ENCODE results near the gene RING1.
"Not testable (repeated sequence)": the region's sequence is repeated elsewhere in the genome, so short reads cannot be mapped to it uniquely, and the experiment has no call there.

Gene RING1

DNA sequence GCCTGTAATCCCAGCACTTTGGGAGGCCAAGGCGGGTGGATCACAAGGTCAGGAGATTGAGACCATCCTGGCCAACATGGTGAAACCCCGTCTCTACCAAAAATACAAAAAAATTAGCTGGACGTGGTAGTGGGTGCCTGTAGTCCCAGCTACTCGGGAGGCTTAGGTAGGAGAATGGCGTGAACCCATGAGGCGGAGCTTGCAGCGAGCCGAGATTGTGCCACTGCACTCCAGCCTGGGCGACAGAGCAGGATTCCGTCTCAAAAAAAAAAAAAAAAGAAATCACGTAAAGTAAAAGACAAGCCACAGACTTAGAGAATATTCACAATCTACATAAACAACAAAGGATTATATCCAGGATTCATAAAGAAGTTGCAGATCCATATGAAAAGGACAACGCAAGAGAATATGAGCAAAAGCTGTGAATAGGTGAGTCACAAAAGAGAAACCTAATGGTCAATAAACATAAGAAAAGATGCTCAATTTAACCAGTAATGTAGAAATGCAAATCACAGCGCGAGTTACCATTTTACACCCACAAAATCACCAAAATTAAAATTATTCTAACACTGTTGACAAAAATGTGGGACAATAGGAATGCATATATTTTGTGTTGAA, 18.3 kb downstream of the RING1 start:
- H3K27ac ChIP-seq (ENCODE audit: insufficient read depth in 1 of 2, low read depth in 1 of 2, low read length in 2 of 2, poor library complexity in 1 of 2, severe bottlenecking in 2 of 2); POLR2A ChIA-PET; H3K36me3 ChIP-seq (ENCODE audit: control insufficient read depth in 4 of 4, insufficient read depth in 4 of 4, low read length in 3 of 4); H3K4me1 ChIP-seq (ENCODE audit: control extremely low read depth in 1 of 4, control insufficient read depth in 4 of 4, insufficient read depth in 4 of 4, low read length in 3 of 4); H3K4me3 ChIP-seq (ENCODE audit: control insufficient read depth in 1 of 7, extremely low read depth in 1 of 7, insufficient read depth in 4 of 7, low read depth in 2 of 7, low read length in 6 of 7); H3K9me3 ChIP-seq (ENCODE audit: control extremely low read depth in 1 of 5, control insufficient read depth in 4 of 5, insufficient read depth in 2 of 5, low read depth in 1 of 5, low read length in 4 of 5); DNase-seq; CTCF ChIA-PET: not testable (repeated sequence)
- WGBS (ENCODE audit: insufficient coverage) = 54% methylated on average over 6 of the region's 14 CpGs
- H3K27me3 ChIP-seq (replicated peaks in 2 of 5; ENCODE audit: control insufficient read depth in 4 of 5, insufficient read depth in 5 of 5, low read length in 4 of 5) = peaks cover 0 to 11% (median 5%) of the 10 kb centered on the region in 5 experiments

GRCh38 chr6:33235221-33235634, 26.9 kb downstream of the RING1 start:
- POLR2A ChIA-PET = no interaction called here
- CTCF ChIA-PET = interaction anchor here (0.6 to 2.1 kb wide), 5 partner anchors 10 to 44 kb away, joined by 3 to 10 read pairs (median 4); partner anchors contain the start of gene RING1
- Histone ChIP-seq H3K4me1 (ENCODE audit: control extremely low read depth in 1 of 4, control insufficient read depth in 4 of 4, insufficient read depth in 4 of 4, low read length in 3 of 4) (no peaks in the 10 kb centered on the region), H3K27ac (ENCODE audit: insufficient read depth in 1 of 2, low read depth in 1 of 2, low read length in 2 of 2, poor library complexity in 1 of 2, severe bottlenecking in 2 of 2) (no peak overlapping the region), H3K9me3 (ENCODE audit: control extremely low read depth in 1 of 5, control insufficient read depth in 4 of 5, insufficient read depth in 2 of 5, low read depth in 1 of 5, low read length in 4 of 5) (no peaks in the 10 kb centered on the region), H3K4me3 (ENCODE audit: control insufficient read depth in 1 of 7, extremely low read depth in 1 of 7, insufficient read depth in 4 of 7, low read depth in 2 of 7, low read length in 6 of 7) (no peak overlapping the region), H3K36me3 (ENCODE audit: control insufficient read depth in 4 of 4, insufficient read depth in 4 of 4, low read length in 3 of 4) (no peaks in the 10 kb centered on the region), H3K27me3 (replicated peaks in 2 of 5; ENCODE audit: control insufficient read depth in 4 of 5, insufficient read depth in 5 of 5, low read length in 4 of 5) (peaks cover 0 to 7% (median 0%) of the 10 kb centered on the region in 5 experiments)
- 81% methylated on average over 2 of the region's 6 CpGs for WGBS (ENCODE audit: insufficient coverage)
- DNase-seq = no peak

DNA sequence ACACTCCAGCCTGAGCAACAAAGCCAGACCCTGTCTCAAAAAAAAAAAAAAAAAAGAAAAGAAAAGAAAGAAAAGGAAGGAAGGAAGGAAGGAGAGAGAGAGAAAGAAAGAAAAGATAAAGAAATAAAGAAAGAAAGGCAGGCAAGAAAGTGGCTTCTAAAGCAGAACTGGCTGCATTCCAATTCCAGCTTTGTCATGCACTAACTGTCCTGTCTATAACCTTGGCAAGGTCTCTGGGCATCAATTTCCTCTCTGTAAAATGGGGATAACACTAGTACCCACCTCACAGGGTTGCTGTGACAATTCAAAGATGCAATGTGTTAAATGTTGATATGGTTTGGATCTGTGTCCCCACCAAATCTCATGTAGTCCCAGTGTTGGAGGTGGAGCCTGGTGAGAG, 28.0 kb downstream of the RING1 start:
- peaks cover 0 to 7% (median 0%) of the 10 kb centered on the region in 5 experiments for H3K27me3 ChIP-seq (replicated peaks in 2 of 5; ENCODE audit: control insufficient read depth in 4 of 5, insufficient read depth in 5 of 5, low read length in 4 of 5)
- no peaks in the 10 kb centered on the region for H3K36me3 ChIP-seq (ENCODE audit: control insufficient read depth in 4 of 4, insufficient read depth in 4 of 4, low read length in 3 of 4)
- no peak overlapping the region for H3K4me3 ChIP-seq (ENCODE audit: control insufficient read depth in 1 of 7, extremely low read depth in 1 of 7, insufficient read depth in 4 of 7, low read depth in 2 of 7, low read length in 6 of 7)
- POLR2A ChIA-PET = no interaction called here
- H3K9me3 ChIP-seq (ENCODE audit: control extremely low read depth in 1 of 5, control insufficient read depth in 4 of 5, insufficient read depth in 2 of 5, low read depth in 1 of 5, low read length in 4 of 5) = no peaks in the 10 kb centered on the region
- CTCF ChIA-PET = interaction anchor here (1.0 to 2.1 kb wide), 4 partner anchors 12 to 38 kb away, joined by 3 to 10 read pairs (median 4); partner anchors contain the start of gene RING1
- DNase-seq = no peak
- H3K27ac ChIP-seq (ENCODE audit: insufficient read depth in 1 of 2, low read depth in 1 of 2, low read length in 2 of 2, poor library complexity in 1 of 2, severe bottlenecking in 2 of 2) = no peak overlapping the region
- H3K4me1 ChIP-seq (ENCODE audit: control extremely low read depth in 1 of 4, control insufficient read depth in 4 of 4, insufficient read depth in 4 of 4, low read length in 3 of 4) = no peaks in the 10 kb centered on the region

- Histone ChIP-seq H3K9me3 (ENCODE audit: control extremely low read depth in 1 of 5, control insufficient read depth in 4 of 5, insufficient read depth in 2 of 5, low read depth in 1 of 5, low read length in 4 of 5) (no peaks in the 10 kb centered on the region), H3K4me3 (ENCODE audit: control insufficient read depth in 1 of 7, extremely low read depth in 1 of 7, insufficient read depth in 4 of 7, low read depth in 2 of 7, low read length in 6 of 7) (no peak overlapping the region), H3K27ac (ENCODE audit: insufficient read depth in 1 of 2, low read depth in 1 of 2, low read length in 2 of 2, poor library complexity in 1 of 2, severe bottlenecking in 2 of 2) (no peak overlapping the region), H3K4me1 (ENCODE audit: control extremely low read depth in 1 of 4, control insufficient read depth in 4 of 4, insufficient read depth in 4 of 4, low read length in 3 of 4) (peaks cover 0 to 1% (median 0%) of the 10 kb centered on the region in 4 experiments), H3K36me3 (ENCODE audit: control insufficient read depth in 4 of 4, insufficient read depth in 4 of 4, low read length in 3 of 4) (no peaks in the 10 kb centered on the region), H3K27me3 (replicated peaks in 2 of 5; ENCODE audit: control insufficient read depth in 4 of 5, insufficient read depth in 5 of 5, low read length in 4 of 5) (peaks cover 0 to 7% (median 0%) of the 10 kb centered on the region in 5 experiments)
- POLR2A ChIA-PET = no interaction called here
- WGBS (ENCODE audit: insufficient coverage) = 98% methylated on average over 5 of the region's 6 CpGs
- DNase-seq = no peak
- CTCF ChIA-PET = interaction anchor here (1.1 to 2.6 kb wide), 4 partner anchors 11 to 75 kb away, joined by 3 to 8 read pairs (median 4); partner anchors contain the start of gene RING1
Observed at GRCh38 chr6:33236852-33237251, 28.6 kb downstream of the RING1 start.

DNA sequence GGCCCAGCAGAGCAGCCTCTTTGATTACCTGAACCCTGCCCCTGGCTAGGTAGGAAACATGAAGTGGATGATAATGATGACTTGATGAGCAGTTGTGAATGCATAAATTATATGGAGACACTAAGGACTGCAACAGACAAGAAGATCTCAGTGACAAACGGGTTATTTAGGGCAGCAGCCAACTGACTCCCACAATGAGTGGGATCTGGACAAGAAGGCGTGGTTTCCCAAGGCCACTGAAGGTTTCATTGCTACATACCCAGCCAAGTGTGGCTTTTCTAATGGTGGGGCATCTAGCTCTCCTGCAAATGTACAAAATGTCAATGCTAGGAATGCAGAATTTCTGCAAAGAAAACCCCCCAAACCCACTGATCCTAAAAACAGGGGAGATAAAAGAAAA, 29.4 kb downstream of the RING1 start:
- Histone ChIP-seq H3K27ac (ENCODE audit: insufficient read depth in 1 of 2, low read depth in 1 of 2, low read length in 2 of 2, poor library complexity in 1 of 2, severe bottlenecking in 2 of 2) (no peak overlapping the region), H3K4me3 (ENCODE audit: control insufficient read depth in 1 of 7, extremely low read depth in 1 of 7, insufficient read depth in 4 of 7, low read depth in 2 of 7, low read length in 6 of 7) (no peak overlapping the region), H3K27me3 (replicated peaks in 2 of 5; ENCODE audit: control insufficient read depth in 4 of 5, insufficient read depth in 5 of 5, low read length in 4 of 5) (peaks cover 0 to 7% (median 0%) of the 10 kb centered on the region in 5 experiments), H3K36me3 (ENCODE audit: control insufficient read depth in 4 of 4, insufficient read depth in 4 of 4, low read length in 3 of 4) (no peaks in the 10 kb centered on the region), H3K4me1 (ENCODE audit: control extremely low read depth in 1 of 4, control insufficient read depth in 4 of 4, insufficient read depth in 4 of 4, low read length in 3 of 4) (peaks cover 0 to 1% (median 0%) of the 10 kb centered on the region in 4 experiments), H3K9me3 (ENCODE audit: control extremely low read depth in 1 of 5, control insufficient read depth in 4 of 5, insufficient read depth in 2 of 5, low read depth in 1 of 5, low read length in 4 of 5) (no peaks in the 10 kb centered on the region)
- 88% methylated on average over 1 of the region's 2 CpGs for WGBS (ENCODE audit: insufficient coverage)
- ChIA-PET CTCF (interaction anchor here (1.1 to 3.0 kb wide), 5 partner anchors 9 to 119 kb away, joined by 3 to 15 read pairs (median 5); no protein-coding TSS in a partner anchor), POLR2A (no interaction called here)
- DNase-seq = no peak

DNA sequence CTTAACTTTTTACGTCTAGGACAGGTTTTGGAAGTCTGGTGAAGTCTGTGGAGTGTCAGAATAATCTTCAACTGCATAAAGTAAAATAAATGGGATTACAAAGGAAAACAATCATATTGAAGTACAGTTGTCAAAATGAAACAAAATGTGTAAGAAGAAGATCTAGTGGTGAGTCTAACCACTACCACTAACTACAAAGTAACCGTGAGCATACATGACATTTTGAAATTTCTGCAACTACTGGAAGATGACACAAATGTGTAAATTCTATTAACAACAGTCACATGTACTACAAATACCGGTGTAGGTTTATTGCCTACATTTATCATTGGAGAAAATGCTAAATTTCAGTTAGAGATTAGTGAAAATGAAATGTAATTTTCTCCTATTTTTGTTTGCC, 33.7 kb downstream of the RING1 start:
- Histone ChIP-seq H3K36me3 (ENCODE audit: control insufficient read depth in 4 of 4, insufficient read depth in 4 of 4, low read length in 3 of 4) (no peaks in the 10 kb centered on the region), H3K9me3 (ENCODE audit: control extremely low read depth in 1 of 5, control insufficient read depth in 4 of 5, insufficient read depth in 2 of 5, low read depth in 1 of 5, low read length in 4 of 5) (no peaks in the 10 kb centered on the region), H3K4me3 (ENCODE audit: control insufficient read depth in 1 of 7, extremely low read depth in 1 of 7, insufficient read depth in 4 of 7, low read depth in 2 of 7, low read length in 6 of 7) (no peak overlapping the region), H3K27ac (ENCODE audit: insufficient read depth in 1 of 2, low read depth in 1 of 2, low read length in 2 of 2, poor library complexity in 1 of 2, severe bottlenecking in 2 of 2) (no peak overlapping the region), H3K4me1 (ENCODE audit: control extremely low read depth in 1 of 4, control insufficient read depth in 4 of 4, insufficient read depth in 4 of 4, low read length in 3 of 4) (peaks cover 0 to 1% (median 0%) of the 10 kb centered on the region in 4 experiments), H3K27me3 (replicated peaks in 2 of 5; ENCODE audit: control insufficient read depth in 4 of 5, insufficient read depth in 5 of 5, low read length in 4 of 5) (peaks cover 0 to 10% (median 0%) of the 10 kb centered on the region in 5 experiments)
- POLR2A ChIA-PET = no interaction called here
- CTCF ChIA-PET = no interaction called here
- no CpG with 5 or more reads among the region's 3 CpGs for WGBS (ENCODE audit: insufficient coverage)
- DNase-seq = peak in 1 of 3 donors; percentile 36

GRCh38 chr6:33243476-33243875, 35.2 kb downstream of the RING1 start:
- Histone ChIP-seq H3K27ac (ENCODE audit: insufficient read depth in 1 of 2, low read depth in 1 of 2, low read length in 2 of 2, poor library complexity in 1 of 2, severe bottlenecking in 2 of 2) (no peak overlapping the region), H3K4me1 (ENCODE audit: control extremely low read depth in 1 of 4, control insufficient read depth in 4 of 4, insufficient read depth in 4 of 4, low read length in 3 of 4) (peaks cover 3 to 8% (median 6%) of the 10 kb centered on the region in 4 experiments), H3K27me3 (replicated peaks in 2 of 5; ENCODE audit: control insufficient read depth in 4 of 5, insufficient read depth in 5 of 5, low read length in 4 of 5) (peaks cover 0 to 10% (median 0%) of the 10 kb centered on the region in 5 experiments), H3K4me3 (ENCODE audit: control insufficient read depth in 1 of 7, extremely low read depth in 1 of 7, insufficient read depth in 4 of 7, low read depth in 2 of 7, low read length in 6 of 7) (no peak overlapping the region), H3K36me3 (ENCODE audit: control insufficient read depth in 4 of 4, insufficient read depth in 4 of 4, low read length in 3 of 4) (no peaks in the 10 kb centered on the region), H3K9me3 (ENCODE audit: control extremely low read depth in 1 of 5, control insufficient read depth in 4 of 5, insufficient read depth in 2 of 5, low read depth in 1 of 5, low read length in 4 of 5) (no peaks in the 10 kb centered on the region)
- ChIA-PET CTCF (interaction anchor here (0.9 to 1.4 kb wide), 2 partner anchors 23 to 34 kb away, joined by 3 read pairs; no protein-coding TSS in a partner anchor), POLR2A (no interaction called here)
- 100% methylated on average over 1 of the region's 1 CpG for WGBS (ENCODE audit: insufficient coverage)
- no peak for DNase-seq
